DND-41 (cell line): ENCODE measurements around the gene UNC5C.

Experiments
- ATAC-seq: fragments of 200-7000 bp; cut with Tn5 transposase; 3 replicates; pipeline ENCODE4 v1.9.1; 2021; ENCODE audit warnings: low read depth; ENCODE audit not compliant: insufficient read depth
- DNase-seq: peaks from one replicate; pipeline ENCODE4 v3.0.0-alpha.2; 2020
- H2AFZ ChIP-seq: 2 replicates; pipeline ENCODE4 v1.6.0; 2012; ENCODE audit warnings: low read depth, low read length
- H3K27ac ChIP-seq: 2 replicates; pipeline ENCODE4 v1.5.1; 2012; ENCODE audit warnings: low read length, inconsistent platforms
- H3K27me3 ChIP-seq: fragments of 200-600 bp; sonication (generic); 2 replicates; pipeline ENCODE4 v1.6.0; 2012; ENCODE audit warnings: low read length, mild to moderate bottlenecking, inconsistent platforms; ENCODE audit not compliant: insufficient read depth, poor library complexity
- H3K36me3 ChIP-seq: 2 replicates; pipeline ENCODE4 v1.5.1; 2012; ENCODE audit warnings: low read length, inconsistent platforms; ENCODE audit not compliant: insufficient read depth
- H3K4me1 ChIP-seq: 2 replicates; pipeline ENCODE4 v1.5.1; 2012; ENCODE audit warnings: mild to moderate bottlenecking, low read length; ENCODE audit not compliant: insufficient read depth
- H3K4me2 ChIP-seq: 2 replicates; pipeline ENCODE4 v1.6.0; 2012; ENCODE audit warnings: mild to moderate bottlenecking, moderate library complexity, low read length, inconsistent platforms; ENCODE audit not compliant: insufficient read depth
- H3K4me3 ChIP-seq, 2 experiments: fragments of 200-600 bp in 1 of 2; shearing (Covaris generic) in 1 of 2; 2 replicates each; pipeline ENCODE4 v1.5.1; 2012 to 2016; ENCODE audit warnings: inconsistent platforms in 2 of 2, low read length in 2 of 2, mild to moderate bottlenecking in 2 of 2, low read depth in 1 of 2, moderate library complexity in 1 of 2
- H3K79me2 ChIP-seq: 2 replicates; pipeline ENCODE4 v1.6.0; 2012; ENCODE audit warnings: low read length, inconsistent platforms; ENCODE audit not compliant: insufficient read depth
- H3K9ac ChIP-seq: 2 replicates; pipeline ENCODE4 v1.6.0; 2012; ENCODE audit warnings: low read depth, mild to moderate bottlenecking, inconsistent platforms, low read length, moderate library complexity
- H3K9me3 ChIP-seq: 2 replicates; pipeline ENCODE4 v1.5.1; 2012; ENCODE audit warnings: low read length, moderate library complexity, mild to moderate bottlenecking, inconsistent platforms; ENCODE audit not compliant: insufficient read depth, severe bottlenecking
- H4K20me1 ChIP-seq: 2 replicates; pipeline ENCODE4 v1.6.0; 2012; ENCODE audit warnings: low read length; ENCODE audit not compliant: insufficient read depth
- EZH2 ChIP-seq: IDR thresholded peaks from 3 replicates; pipeline ENCODE4 v1.6.1; 2012; ENCODE audit warnings: borderline replicate concordance, low read depth, mild to moderate bottlenecking, moderate library complexity, low read length, inconsistent platforms; ENCODE audit not compliant: severe bottlenecking
- TF ChIP-seq, protein P1 (sequence below): IDR thresholded peaks from 2 replicates; pipeline ENCODE4 v1.5.1; 2012; ENCODE audit warnings: borderline replicate concordance, low read length, moderate library complexity, mild to moderate bottlenecking; ENCODE audit not compliant: poor library complexity, severe bottlenecking; ENCODE audit errors: extremely low read depth

The UNC5C gene

DNA sequence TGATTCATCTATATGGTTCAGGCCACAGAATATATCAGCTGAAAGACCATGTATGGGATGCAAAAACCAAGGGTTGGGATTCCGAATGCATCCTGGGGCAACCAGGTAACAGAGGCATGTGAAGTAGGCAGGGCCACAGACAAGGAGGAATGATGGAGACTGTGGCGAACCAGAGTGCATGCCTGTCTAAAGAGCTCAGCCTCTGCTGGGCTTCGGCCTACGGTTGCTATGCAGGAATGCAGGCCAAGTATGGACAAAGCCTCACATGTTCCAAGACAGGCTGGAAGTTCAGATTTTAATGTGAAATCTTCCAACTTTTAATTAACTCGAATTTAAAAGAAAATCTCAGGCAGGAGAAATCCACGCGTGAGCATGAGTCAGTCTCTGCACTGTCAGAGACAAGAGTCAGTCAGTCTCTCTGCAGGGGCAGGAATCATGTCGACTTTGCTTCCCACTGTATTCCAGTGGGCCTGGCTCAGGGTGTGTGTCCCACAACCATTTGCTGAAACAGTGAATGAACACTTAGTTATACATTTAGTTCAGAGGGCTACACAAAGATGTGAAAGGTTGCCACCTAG lies 344.4 kb downstream of the UNC5C start:
- Histone ChIP-seq H3K27me3 (no peaks in the 10 kb centered on the region), H3K4me1 (no peaks in the 10 kb centered on the region), H3K27ac (no peak overlapping the region), H3K36me3 (no peaks in the 10 kb centered on the region), H3K9me3 (no peaks in the 10 kb centered on the region), H4K20me1 (no peaks in the 10 kb centered on the region), H3K9ac (no peak overlapping the region), H3K4me3 (no peak overlapping the region), H2AFZ (0 out of 2 replicates have a peak overlapping the region, but pooled peaks have one; percentile 27), H3K79me2 (no peaks in the 10 kb centered on the region), H3K4me2 (no peak overlapping the region)
- DNase-seq, result no peak
- ATAC-seq, result no peak
- TF ChIP-seq, protein P1, sequence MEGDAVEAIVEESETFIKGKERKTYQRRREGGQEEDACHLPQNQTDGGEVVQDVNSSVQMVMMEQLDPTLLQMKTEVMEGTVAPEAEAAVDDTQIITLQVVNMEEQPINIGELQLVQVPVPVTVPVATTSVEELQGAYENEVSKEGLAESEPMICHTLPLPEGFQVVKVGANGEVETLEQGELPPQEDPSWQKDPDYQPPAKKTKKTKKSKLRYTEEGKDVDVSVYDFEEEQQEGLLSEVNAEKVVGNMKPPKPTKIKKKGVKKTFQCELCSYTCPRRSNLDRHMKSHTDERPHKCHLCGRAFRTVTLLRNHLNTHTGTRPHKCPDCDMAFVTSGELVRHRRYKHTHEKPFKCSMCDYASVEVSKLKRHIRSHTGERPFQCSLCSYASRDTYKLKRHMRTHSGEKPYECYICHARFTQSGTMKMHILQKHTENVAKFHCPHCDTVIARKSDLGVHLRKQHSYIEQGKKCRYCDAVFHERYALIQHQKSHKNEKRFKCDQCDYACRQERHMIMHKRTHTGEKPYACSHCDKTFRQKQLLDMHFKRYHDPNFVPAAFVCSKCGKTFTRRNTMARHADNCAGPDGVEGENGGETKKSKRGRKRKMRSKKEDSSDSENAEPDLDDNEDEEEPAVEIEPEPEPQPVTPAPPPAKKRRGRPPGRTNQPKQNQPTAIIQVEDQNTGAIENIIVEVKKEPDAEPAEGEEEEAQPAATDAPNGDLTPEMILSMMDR, result no peak
- TF ChIP-seq EZH2, result no peak

DNA sequence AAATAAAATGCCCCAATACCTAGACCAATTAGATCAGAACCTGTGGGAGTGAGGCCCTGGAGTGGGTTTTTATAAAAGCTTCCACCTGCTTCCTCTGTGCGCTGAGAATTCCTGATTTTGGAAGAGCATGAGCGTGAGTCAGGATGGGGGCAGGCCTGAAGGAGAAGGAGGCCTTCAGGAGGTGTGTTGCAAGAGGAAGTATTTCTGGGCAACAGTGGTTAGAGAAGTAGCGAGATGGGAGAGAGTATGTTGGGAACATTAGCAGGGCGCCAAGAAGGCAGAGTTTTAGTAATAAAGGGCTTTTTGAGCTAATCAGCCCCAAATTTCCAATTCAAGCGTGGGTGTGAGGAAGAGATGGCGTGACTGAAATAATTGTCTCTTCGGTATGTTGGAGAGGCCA lies 349.8 kb downstream of the UNC5C start:
- Histone ChIP-seq H4K20me1 (no peaks in the 10 kb centered on the region), H3K27ac (no peak overlapping the region), H3K79me2 (no peaks in the 10 kb centered on the region), H3K27me3 (no peaks in the 10 kb centered on the region), H3K4me1 (no peaks in the 10 kb centered on the region), H3K4me3 (no peak overlapping the region), H3K36me3 (no peaks in the 10 kb centered on the region), H3K9me3 (no peaks in the 10 kb centered on the region), H3K4me2 (no peak overlapping the region), H3K9ac (no peak overlapping the region), H2AFZ (no peak overlapping the region)
- ATAC-seq, result no peak
- no peak for TF ChIP-seq EZH2
- TF ChIP-seq, protein P1, result no peak
- DNase-seq, result no peak

DNA sequence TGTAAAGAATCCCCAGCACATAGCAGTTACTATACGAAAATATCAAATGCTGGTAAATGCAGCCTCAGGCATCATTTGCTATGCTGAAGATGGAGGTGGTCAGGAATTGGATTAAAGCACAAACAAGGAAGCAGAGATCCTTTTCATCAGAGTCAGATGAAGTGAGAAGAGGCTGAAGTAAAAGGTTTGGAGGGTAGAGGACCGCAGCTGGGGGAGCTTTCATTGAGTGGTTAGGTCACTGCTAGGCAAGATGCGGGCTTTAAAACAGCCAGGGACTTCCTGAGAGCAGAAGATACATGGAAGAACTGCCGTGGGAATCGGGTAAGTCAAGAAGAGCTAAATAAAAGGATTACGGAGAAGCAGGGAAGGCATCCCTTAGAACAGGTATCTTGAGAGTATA lies 351.4 kb downstream of the UNC5C start:
- no peaks in the 10 kb centered on the region for H3K4me1 ChIP-seq
- TF ChIP-seq, protein P1, result no peak
- TF ChIP-seq EZH2, result no peak
- DNase-seq, result no peak

More for the DNA sequence above, 351.4 kb downstream of the UNC5C start:
- Histone ChIP-seq H4K20me1 (no peaks in the 10 kb centered on the region), H3K27me3 (no peaks in the 10 kb centered on the region), H3K4me3 (no peak overlapping the region), H3K27ac (no peak overlapping the region), H3K79me2 (no peaks in the 10 kb centered on the region), H3K36me3 (no peaks in the 10 kb centered on the region), H3K4me2 (no peak overlapping the region), H3K9ac (no peak overlapping the region), H3K9me3 (no peaks in the 10 kb centered on the region), H2AFZ (0 out of 2 replicates have a peak overlapping the region, but pooled peaks have one; percentile 0)
- no peak for ATAC-seq
